Liver (tissue), 3 donors: Measurements from ENCODE around the gene KDM7A.

Experiments used
- ATF3 ChIP-seq: IDR thresholded peaks from 2 replicates; pipeline ENCODE4 v1.6.1; 2016; ENCODE audit warnings: antibody characterized with exemption
- CTCF ChIP-seq: fragments of 150-350 bp; IDR thresholded peaks from 2 replicates; pipeline ENCODE4 v1.5.1; 2017; ENCODE audit warnings: improper control_type of control experiment, low read depth, low read length; ENCODE audit not compliant: missing input control
- FOXA1 ChIP-seq: IDR thresholded peaks from 2 replicates; pipeline ENCODE4 v1.6.1; 2016; ENCODE audit warnings: antibody characterized with exemption
- FOXA2 ChIP-seq: IDR thresholded peaks from 2 replicates; pipeline ENCODE4 v1.6.1; 2016; ENCODE audit warnings: antibody characterized with exemption
- GABPA ChIP-seq, 2 donors: IDR thresholded peaks in 1 of 2; conservative IDR thresholded peaks in 1 of 2; 2 replicates each; pipeline ENCODE4 v1.6.1; 2016; ENCODE audit warnings: antibody characterized with exemption in 2 of 2, mild to moderate bottlenecking in 1 of 2, moderate library complexity in 1 of 2
- JUND ChIP-seq, 2 donors: IDR thresholded peaks; 2 replicates each; pipeline ENCODE4 v1.6.1; 2016; ENCODE audit warnings: antibody characterized with exemption in 2 of 2
- MAX ChIP-seq: IDR thresholded peaks from 2 replicates; pipeline ENCODE4 v1.6.1; 2016; ENCODE audit warnings: antibody characterized with exemption
- RAD21 ChIP-seq, 2 donors: IDR thresholded peaks; 2 replicates each; pipeline ENCODE4 v1.6.1; 2016; ENCODE audit warnings: antibody characterized with exemption in 2 of 2, mild to moderate bottlenecking in 2 of 2
- REST ChIP-seq: IDR thresholded peaks from 2 replicates; pipeline ENCODE4 v1.6.1; 2016; ENCODE audit warnings: antibody characterized with exemption, mild to moderate bottlenecking
- RXRA ChIP-seq, 2 donors: IDR thresholded peaks; 2 replicates each; pipeline ENCODE4 v1.6.1; 2017 to 2018; ENCODE audit warnings: antibody characterized with exemption in 2 of 2, mild to moderate bottlenecking in 1 of 2
- SP1 ChIP-seq: IDR thresholded peaks from 2 replicates; pipeline ENCODE4 v1.6.1; 2018; ENCODE audit warnings: antibody characterized with exemption, mild to moderate bottlenecking
- TAF1 ChIP-seq: conservative IDR thresholded peaks from 2 replicates; pipeline ENCODE4 v1.6.1; 2016; ENCODE audit warnings: antibody characterized with exemption, mild to moderate bottlenecking
- YY1 ChIP-seq: IDR thresholded peaks from 2 replicates; pipeline ENCODE4 v1.6.1; 2016; ENCODE audit warnings: antibody characterized with exemption, mild to moderate bottlenecking
- ZBTB33 ChIP-seq: IDR thresholded peaks from 2 replicates; pipeline ENCODE4 v1.6.1; 2016; ENCODE audit warnings: antibody characterized with exemption
- donor health status: healthy.
- donor health status: healthy.

- no peak for TF ChIP-seq CTCF
- TF ChIP-seq RAD21 (IDR thresholded peaks at IDR 0.05): no peak
- no peak for TF ChIP-seq ZBTB33
- no peak for TF ChIP-seq GABPA (IDR thresholded peaks at IDR 0.05 in 1 of 2, conservative IDR thresholded peaks at IDR 0.05 in 1 of 2)
- no peak for TF ChIP-seq FOXA1
- TF ChIP-seq TAF1: no peak
- TF ChIP-seq MAX: no peak
- no peak for TF ChIP-seq YY1
- TF ChIP-seq REST: no peak
- no peak for TF ChIP-seq JUND (IDR thresholded peaks at IDR 0.05)
- no peak for TF ChIP-seq ATF3
- no peak for TF ChIP-seq RXRA (IDR thresholded peaks at IDR 0.05)
- TF ChIP-seq SP1: no peak
- TF ChIP-seq FOXA2: no peak
These were observed 41.9 kb upstream of the KDM7A start for GRCh38 chr7:140218656-140219055.
